IMR-90 (cell line): ENCODE results near the gene CDYL2. TPM values are rescaled to one million over a fixed set of nuclear protein-coding genes. Genes with fewer than 3 reads are reported as not detected.

Source experiments
- ATAC-seq: fragments of 200-7000 bp; cut with Tn5 transposase; 2 replicates; pipeline ENCODE4 v1.9.1; 2020; ENCODE audit warnings: low read depth, mild to moderate bottlenecking, moderate library complexity
- BruUV-seq: library from RNA; stranded (reverse); fragments of 400-500 nt; replicated peaks from 2 replicates; lab custom pipeline; 2021; lab: Mats Ljungman, UMichigan
- CTCF ChIA-PET: fragments of 300-600 bp; formaldehyde crosslinking; extraction: SDS; loops from one replicate; lab custom pipeline; 2021; ENCODE audit warnings: antibody characterized with exemption; lab: Yijun Ruan, JAX
- POLR2A ChIA-PET: fragments of 300-600 bp; sonication (Branson Sonifier 250); formaldehyde crosslinking; loops from one replicate; lab custom pipeline; 2022; ENCODE audit warnings: antibody characterized with exemption; ENCODE audit not compliant: unreplicated experiment; lab: Charles Lee
- DNase-seq: peaks from one replicate; pipeline ENCODE4 v3.0.0; 2013
- H2AFZ ChIP-seq: replicated peaks from 2 replicates; pipeline ENCODE3; 2013; ENCODE audit warnings: low read length, mild to moderate bottlenecking; ENCODE audit not compliant: poor library complexity
- H2AK5ac ChIP-seq: 2 replicates; pipeline ENCODE4 v1.6.1; 2013; ENCODE audit warnings: low read depth, low read length, inconsistent platforms
- H2AK9ac ChIP-seq: replicated peaks from 2 replicates; pipeline ENCODE3; 2013; ENCODE audit warnings: mild to moderate bottlenecking, low read depth, low read length, moderate library complexity; ENCODE audit not compliant: poor library complexity
- H2BK120ac ChIP-seq: 2 replicates; pipeline ENCODE4 v1.6.1; 2013; ENCODE audit warnings: low read depth, low read length, inconsistent platforms
- H2BK15ac ChIP-seq: 3 replicates; pipeline ENCODE4 v1.6.1; 2013; ENCODE audit warnings: low read depth, low read length, inconsistent platforms
- H2BK20ac ChIP-seq: 2 replicates; pipeline ENCODE4 v1.6.1; 2013; ENCODE audit warnings: low read depth, mild to moderate bottlenecking, inconsistent platforms, low read length, moderate library complexity
- H2BK5ac ChIP-seq: 2 replicates; pipeline ENCODE4 v1.6.1; 2013; ENCODE audit warnings: mild to moderate bottlenecking, low read depth, low read length, inconsistent platforms; ENCODE audit not compliant: poor library complexity, severe bottlenecking
- H3K14ac ChIP-seq: replicated peaks from 2 replicates; pipeline ENCODE4 v1.6.1; 2013; ENCODE audit warnings: low read depth, low read length, inconsistent platforms
- H3K18ac ChIP-seq: 2 replicates; pipeline ENCODE4 v1.6.1; 2013; ENCODE audit warnings: low read depth, low read length, control low read depth
- H3K23ac ChIP-seq: 2 replicates; pipeline ENCODE4 v1.6.1; 2013; ENCODE audit warnings: low read depth, low read length, inconsistent platforms
- H3K27ac ChIP-seq: 2 replicates; pipeline ENCODE4 v1.5.1; 2013; ENCODE audit warnings: mild to moderate bottlenecking, control low read depth, low read length; ENCODE audit not compliant: insufficient read depth
- H3K27me3 ChIP-seq: 2 replicates; pipeline ENCODE4 v1.6.1; 2013; ENCODE audit warnings: low read length; ENCODE audit not compliant: control insufficient read depth, insufficient read depth
- H3K36me3 ChIP-seq: 2 replicates; pipeline ENCODE4 v1.6.1; 2013; ENCODE audit warnings: low read length, mixed read lengths; ENCODE audit not compliant: control insufficient read depth, insufficient read depth
- H3K4ac ChIP-seq: 2 replicates; pipeline ENCODE4 v1.6.1; 2013; ENCODE audit warnings: low read depth, low read length, inconsistent platforms
- H3K4me1 ChIP-seq: 2 replicates; pipeline ENCODE4 v1.6.1; 2013; ENCODE audit warnings: low read length, mixed read lengths; ENCODE audit not compliant: control insufficient read depth, insufficient read depth
- H3K4me2 ChIP-seq: 2 replicates; pipeline ENCODE4 v1.6.1; 2013; ENCODE audit warnings: low read depth, mild to moderate bottlenecking, control low read depth, low read length, moderate library complexity
- H3K4me3 ChIP-seq: 2 replicates; pipeline ENCODE4 v1.5.1; 2013; ENCODE audit warnings: low read depth, mild to moderate bottlenecking, control low read depth, low read length, moderate library complexity; ENCODE audit not compliant: insufficient read depth
- H3K56ac ChIP-seq: 2 replicates; pipeline ENCODE4 v1.6.1; 2013; ENCODE audit warnings: low read length, inconsistent platforms; ENCODE audit not compliant: insufficient read depth; ENCODE audit errors: extremely low read depth
- H3K79me1 ChIP-seq, 2 experiments: 2 replicates each; pipeline ENCODE4 v1.6.1; 2013; ENCODE audit warnings: low read length in 2 of 2, inconsistent platforms in 1 of 2, low read depth in 1 of 2
- H3K9ac ChIP-seq: 2 replicates; pipeline ENCODE4 v1.6.1; 2013; ENCODE audit warnings: low read depth, low read length, control low read depth
- H3K9me1 ChIP-seq: 2 replicates; pipeline ENCODE4 v1.6.1; 2013; ENCODE audit warnings: low read length, inconsistent platforms; ENCODE audit not compliant: insufficient read depth
- H3K9me3 ChIP-seq: 2 replicates; pipeline ENCODE4 v1.6.1; 2013; ENCODE audit warnings: low read length; ENCODE audit not compliant: control insufficient read depth, insufficient read depth
- H4K20me1 ChIP-seq: 2 replicates; pipeline ENCODE4 v1.6.1; 2013; ENCODE audit warnings: low read length, inconsistent platforms; ENCODE audit not compliant: insufficient read depth
- H4K5ac ChIP-seq: 2 replicates; pipeline ENCODE4 v1.6.1; 2013; ENCODE audit warnings: mild to moderate bottlenecking, low read depth, low read length, control low read depth
- H4K8ac ChIP-seq, 2 experiments: 2 replicates each; pipeline ENCODE4 v1.6.1; 2013; ENCODE audit warnings: low read depth in 2 of 2, low read length in 2 of 2, control low read depth in 1 of 2, inconsistent platforms in 1 of 2
- H4K91ac ChIP-seq: 2 replicates; pipeline ENCODE4 v1.6.1; 2013; ENCODE audit warnings: low read depth, low read length, inconsistent platforms; ENCODE audit not compliant: insufficient read depth
- BHLHE40 ChIP-seq: fragments of 150-350 bp; IDR thresholded peaks from 2 replicates; pipeline ENCODE4 v1.6.1; 2016; ENCODE audit warnings: mild to moderate bottlenecking, low read depth, low read length
- CEBPB ChIP-seq: IDR thresholded peaks from 2 replicates; pipeline ENCODE4 v1.6.1; 2012; ENCODE audit warnings: low read depth, low read length, improper control_type of control experiment
- CHD1 ChIP-seq: IDR thresholded peaks from 2 replicates; pipeline ENCODE4 v1.6.1; 2012; ENCODE audit warnings: low read depth, low read length, improper control_type of control experiment
- CTCF ChIP-seq: conservative IDR thresholded peaks from 2 replicates; pipeline ENCODE4 v1.5.1; 2012; ENCODE audit warnings: mild to moderate bottlenecking, low read depth, low read length, improper control_type of control experiment
- FOS ChIP-seq: fragments of 150-350 bp; IDR thresholded peaks from 2 replicates; pipeline ENCODE4 v1.6.1; 2016; ENCODE audit warnings: low read depth, low read length
- MAFK ChIP-seq: IDR thresholded peaks from 2 replicates; pipeline ENCODE4 v1.6.1; 2012; ENCODE audit warnings: low read depth, low read length, improper control_type of control experiment
- MAZ ChIP-seq: IDR thresholded peaks from 2 replicates; pipeline ENCODE4 v1.6.1; 2012; ENCODE audit warnings: low read depth, mild to moderate bottlenecking, low read length, improper control_type of control experiment, moderate library complexity, borderline replicate concordance
- MXI1 ChIP-seq: IDR thresholded peaks from 2 replicates; pipeline ENCODE4 v1.6.1; 2012; ENCODE audit warnings: low read depth, mild to moderate bottlenecking, low read length, moderate library complexity, borderline replicate concordance
- NFE2L2 ChIP-seq: fragments of 150-350 bp; IDR thresholded peaks from 2 replicates; pipeline ENCODE4 v1.6.1; 2016; ENCODE audit warnings: low read depth, mild to moderate bottlenecking, low read length
- POLR2A ChIP-seq: IDR thresholded peaks from 2 replicates; pipeline ENCODE4 v1.6.1; 2012; ENCODE audit warnings: mild to moderate bottlenecking, low read depth, low read length
- RAD21 ChIP-seq: IDR thresholded peaks from 2 replicates; pipeline ENCODE4 v1.6.1; 2012; ENCODE audit warnings: low read length, improper control_type of control experiment
- RCOR1 ChIP-seq: IDR thresholded peaks from 2 replicates; pipeline ENCODE4 v1.6.1; 2012; ENCODE audit warnings: mild to moderate bottlenecking, low read length, improper control_type of control experiment; ENCODE audit not compliant: insufficient replicate concordance
- RFX5 ChIP-seq: IDR thresholded peaks from 2 replicates; pipeline ENCODE4 v1.8.0; 2012; ENCODE audit warnings: low read depth, mild to moderate bottlenecking, low read length, moderate library complexity
- SMC3 ChIP-seq: fragments of 150-350 bp; IDR thresholded peaks from 2 replicates; pipeline ENCODE4 v1.6.1; 2016; ENCODE audit warnings: low read depth, mild to moderate bottlenecking, antibody characterized with exemption, low read length, moderate library complexity
- USF2 ChIP-seq: fragments of 150-350 bp; IDR thresholded peaks from 2 replicates; pipeline ENCODE4 v1.6.1; 2017; ENCODE audit warnings: mild to moderate bottlenecking, antibody characterized with exemption, low read length, low read depth
- WGBS, 2 experiments: methylation state at CpG; one replicate each; pipeline versions ENCODE4 v1.1.5 to v1.1.7; 2013; ENCODE audit warnings: missing lambda C conversion rate in 2 of 2; ENCODE audit not compliant: insufficient read length in 1 of 2; ENCODE audit errors: extremely low coverage in 2 of 2; 5-methylcytosine and 5-hydroxymethylcytosine counted together
- dilution Hi-C: fragments of 300-500 bp; cut with HindIII; formaldehyde crosslinking; loops from one replicate; pipeline ENCODE4 v1.14.3; 2018; ENCODE audit warnings: low sequenced_read_pairs; ENCODE audit not compliant: unreplicated experiment
- in situ Hi-C: fragments of 300-500 bp; cut with MboI; formaldehyde crosslinking; loops from 3 replicates; pipeline ENCODE4 v1.14.3; 2019; ENCODE audit warnings: low sequenced_read_pairs, inconsistent platforms, mixed read lengths
- intact Hi-C: fragments of 100-400 bp; cut with micrococcal nuclease; formaldehyde crosslinking; loops from 2 replicates; pipeline ENCODE4 v1.10.0; 2022
- polyA plus RNA-seq, 3 experiments: library from polyadenylated mRNA; depleted of rRNA; stranded (reverse); fragments of >200 nt; gene quantifications; 2 replicates each; pipeline ENCODE4 v1.2.3, GENCODE V29; 2012; ENCODE audit warnings: low replicate concordance in 1 of 3
- total RNA-seq: library from RNA; depleted of rRNA; stranded (reverse); fragments of >200 nt; gene quantifications from 2 replicates; pipeline ENCODE4 v1.2.3, GENCODE V29; 2012

The CDYL2 gene
- total and polyA plus RNA-seq, 2 of the 4 experiments (the other 2 are of a cell fraction) = 1.2 to 3.9 TPM

DNA sequence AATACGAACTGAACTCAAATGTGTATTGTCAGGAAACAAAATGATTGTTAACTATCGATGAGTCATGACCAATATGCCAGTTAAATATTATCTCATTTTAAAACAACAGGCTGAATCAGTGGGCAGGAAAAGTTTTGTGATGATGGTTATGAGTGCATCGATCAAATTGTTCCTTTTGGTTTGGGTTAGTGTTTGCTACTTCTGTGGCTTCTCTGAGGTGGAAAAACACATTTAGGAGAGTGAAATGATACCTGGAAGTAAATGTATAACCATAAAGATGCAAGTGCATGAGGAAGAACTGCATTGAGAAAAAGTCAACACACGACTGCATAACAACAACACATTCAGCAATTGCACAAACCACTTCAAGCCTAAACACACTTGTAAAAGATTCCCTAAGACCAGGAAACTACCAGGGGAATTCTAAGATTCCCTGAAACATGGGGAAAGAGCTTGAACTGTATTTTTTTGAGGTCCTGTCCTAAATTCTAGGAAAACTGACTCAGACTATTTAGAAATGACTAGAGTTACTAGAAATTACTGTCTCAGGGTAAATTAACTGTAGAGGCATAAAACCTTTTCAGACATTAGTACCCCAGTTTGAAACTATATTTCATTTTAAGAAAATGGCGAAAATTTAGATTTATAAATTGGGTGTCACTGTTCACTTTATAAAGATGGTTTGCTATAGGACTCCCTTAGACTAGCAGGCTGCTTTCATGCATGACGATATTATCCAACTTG, 44.8 kb downstream of the CDYL2 start:
- H2AK9ac ChIP-seq = no peak overlapping the region
- H3K79me1 ChIP-seq = peaks cover 0 to 4% of the 10 kb centered on the region in 2 experiments; a peak in 2 of 4 replicates
- H2BK120ac ChIP-seq = no peak overlapping the region
- no peak overlapping the region for H2BK15ac ChIP-seq
- no peak overlapping the region for H3K18ac ChIP-seq
- H3K56ac ChIP-seq = no peak overlapping the region
- TF ChIP-seq NFE2L2 (no peak), FOS (no peak), MXI1 (no peak), USF2 (no peak), CTCF (no peak), SMC3 (no peak), CHD1 (no peak), MAZ (no peak), BHLHE40 (no peak), RCOR1 (no peak), RAD21 (no peak), MAFK (no peak), CEBPB (no peak), POLR2A (no peak), RFX5 (no peak)
- in situ Hi-C loops = no loop called here
- no peak overlapping the region for H3K23ac ChIP-seq
- H3K9ac ChIP-seq = no peak overlapping the region
- no peaks in the 10 kb centered on the region for H3K4me1 ChIP-seq
- no peaks in the 10 kb centered on the region for H3K9me3 ChIP-seq
- no peak overlapping the region for H3K14ac ChIP-seq
- DNase-seq (no peak), ATAC-seq (no peak)
- no peak overlapping the region for H3K4me2 ChIP-seq
- intact Hi-C loops = no loop called here
- H2AK5ac ChIP-seq = no peak overlapping the region
- no peak overlapping the region for H4K8ac ChIP-seq
- no peak overlapping the region for H4K5ac ChIP-seq
- H3K27me3 ChIP-seq = no peaks in the 10 kb centered on the region
- CTCF ChIA-PET = no interaction called here
- H2BK20ac ChIP-seq = no peak overlapping the region
- H2AFZ ChIP-seq = no peak overlapping the region
- dilution Hi-C loops = no loop called here
- no peaks in the 10 kb centered on the region for H4K20me1 ChIP-seq
- no peak overlapping the region for H3K4ac ChIP-seq
- H4K91ac ChIP-seq = no peak overlapping the region
- no peaks in the 10 kb centered on the region for H3K36me3 ChIP-seq
- no peaks in the 10 kb centered on the region for H3K9me1 ChIP-seq
- no peak overlapping the region for H3K27ac ChIP-seq
- no peak overlapping the region for H3K4me3 ChIP-seq
- no peak overlapping the region for H2BK5ac ChIP-seq
- POLR2A ChIA-PET = no interaction called here
- no TSS peak for BruUV-seq
- WGBS, 2 experiments = 100% methylated on average over 1 of the region's 6 CpGs; no CpG with 5 or more reads in 1 of the 2 experiments
